Chondrocyte (in vitro differentiated cells): ENCODE measurements around the gene GMEB2. TPM values are rescaled to one million over a fixed set of nuclear protein-coding genes. Genes with fewer than 3 reads are reported as not detected.
A peak's percentile ranks its signal among the peaks of the same experiment; 100 is the strongest.
"Not testable (repeated sequence)": the region's sequence is repeated elsewhere in the genome, so short reads cannot be mapped to it uniquely, and the experiment has no call there.

Source experiments
- DNase-seq: peaks from one replicate; pipeline ENCODE4 v3.0.0; 2021; ENCODE audit warnings: mixed read lengths, low spot score
- H3K27ac Mint-ChIP-seq: one replicate; pipeline ENCODE4 v1.8.0; 2021; ENCODE audit warnings: mild to moderate bottlenecking, moderate library complexity, mixed read lengths; ENCODE audit not compliant: unreplicated experiment
- H3K27me3 Mint-ChIP-seq: 2 replicates; pipeline ENCODE4 v1.8.0; 2021; ENCODE audit warnings: low read depth, mixed read lengths
- H3K36me3 Mint-ChIP-seq: 2 replicates; pipeline ENCODE4 v1.8.0; 2021; ENCODE audit warnings: low read depth, mixed read lengths
- H3K4me1 Mint-ChIP-seq: 2 replicates; pipeline ENCODE4 v1.8.0; 2021; ENCODE audit warnings: low read depth, mild to moderate bottlenecking, mixed read lengths
- H3K4me3 Mint-ChIP-seq: one replicate; pipeline ENCODE4 v1.8.0; 2021; ENCODE audit warnings: mild to moderate bottlenecking, moderate library complexity, mixed read lengths; ENCODE audit not compliant: unreplicated experiment
- H3K9me3 Mint-ChIP-seq: 2 replicates; pipeline ENCODE4 v1.8.0; 2021; ENCODE audit warnings: low read depth, mixed read lengths
- CTCF ChIP-seq: fragments of 200-600 bp; sonication (generic); IDR thresholded peaks from 2 replicates; pipeline ENCODE4 v1.5.0; 2021; ENCODE audit warnings: antibody characterized with exemption, mild to moderate bottlenecking, moderate library complexity
- total RNA-seq: library from RNA; stranded (reverse); gene quantifications from 3 replicates; pipeline ENCODE4 v1.2.1, GENCODE V29; 2021

GMEB2 gene
- total RNA-seq, 1 donor from 2014 or later = 8.5 TPM

GRCh38 chr20:63618291-63618980, 8.5 kb downstream of the GMEB2 start:
- H3K4me1 Mint-ChIP-seq = peaks cover 6% of the 10 kb centered on the region
- no peak for TF ChIP-seq CTCF
- H3K4me3 Mint-ChIP-seq = no peak overlapping the region
- peaks cover 14% of the 10 kb centered on the region for H3K36me3 Mint-ChIP-seq
- DNase-seq = peak; percentile 55
- H3K27ac Mint-ChIP-seq = no peak overlapping the region
- H3K9me3 Mint-ChIP-seq = no peaks in the 10 kb centered on the region
- no peaks in the 10 kb centered on the region for H3K27me3 Mint-ChIP-seq

DNA sequence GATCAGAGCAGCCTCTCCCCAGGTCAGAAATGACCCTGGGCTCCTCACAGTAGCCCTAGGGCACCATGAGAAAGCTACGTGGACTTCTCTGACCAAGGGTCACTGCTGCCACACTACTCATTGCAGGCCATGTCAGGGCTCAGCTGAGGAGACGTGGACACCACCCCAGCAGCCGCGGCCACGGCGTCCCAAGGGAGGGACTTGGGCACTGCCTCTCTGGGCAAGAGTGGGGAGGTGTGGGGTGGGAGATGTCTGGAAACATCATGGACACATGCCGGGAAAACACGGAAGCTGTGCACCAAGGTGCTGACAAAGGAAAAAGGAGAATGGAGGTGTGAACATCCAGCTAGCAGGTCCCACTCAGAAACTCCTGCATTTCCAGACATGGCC, 9.0 kb downstream of the GMEB2 start:
- no peak overlapping the region for H3K4me3 Mint-ChIP-seq
- H3K9me3 Mint-ChIP-seq = no peaks in the 10 kb centered on the region
- DNase-seq = peak; percentile 76
- H3K27me3 Mint-ChIP-seq = no peaks in the 10 kb centered on the region
- no peak for TF ChIP-seq CTCF
- H3K27ac Mint-ChIP-seq = no peak overlapping the region
- H3K4me1 Mint-ChIP-seq = peaks cover 6% of the 10 kb centered on the region
- peaks cover 14% of the 10 kb centered on the region for H3K36me3 Mint-ChIP-seq

- Mint-ChIP-seq H3K9me3 (no peaks in the 10 kb centered on the region), H3K4me1 (peaks cover 6% of the 10 kb centered on the region), H3K4me3 (no peak overlapping the region), H3K27me3 (no peaks in the 10 kb centered on the region), H3K36me3 (peaks cover 14% of the 10 kb centered on the region), H3K27ac (no peak overlapping the region)
- DNase-seq = peak; percentile 94
- TF ChIP-seq CTCF = no peak
Measured at GRCh38 chr20:63617092-63617875, 9.6 kb downstream of the GMEB2 start.

DNA sequence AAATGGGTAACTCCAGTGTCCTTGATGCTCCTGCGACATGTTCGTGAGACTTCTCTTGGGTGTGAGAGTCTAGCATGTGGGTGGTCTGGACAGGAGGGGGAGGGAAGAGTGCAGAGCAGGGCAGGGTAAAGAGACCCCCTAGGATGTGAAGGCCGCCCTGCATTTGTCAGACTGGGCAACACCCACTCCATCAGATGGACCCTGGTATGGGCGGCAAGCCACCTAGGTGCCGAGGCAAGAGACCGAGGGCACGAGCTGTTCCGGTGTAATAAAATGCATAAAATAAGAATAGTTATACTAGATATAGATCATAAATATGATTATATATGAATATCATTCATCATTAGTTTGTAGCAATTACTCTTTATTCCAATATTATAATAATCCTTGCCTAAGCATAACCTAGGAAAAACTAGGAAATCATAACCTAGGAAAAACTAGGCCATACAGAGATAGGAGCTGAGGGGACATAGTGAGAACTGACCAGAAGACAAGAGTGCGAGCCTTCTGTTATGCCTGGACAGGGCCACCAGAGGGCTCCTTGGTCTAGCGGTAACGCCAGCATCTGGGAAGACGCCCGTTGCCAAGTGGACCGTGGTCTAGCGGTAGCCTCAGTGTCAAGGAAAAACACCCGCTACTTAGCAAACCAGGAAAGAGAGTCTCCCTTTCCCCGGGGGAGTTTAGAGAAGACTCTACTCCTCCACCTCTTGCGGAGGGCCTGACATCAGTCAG, 12.9 kb downstream of the GMEB2 start:
- H3K36me3 Mint-ChIP-seq = peaks cover 14% of the 10 kb centered on the region
- H3K27ac Mint-ChIP-seq, H3K4me3 Mint-ChIP-seq, H3K4me1 Mint-ChIP-seq, H3K9me3 Mint-ChIP-seq, H3K27me3 Mint-ChIP-seq: not testable (repeated sequence)
- peak; percentile 40 for DNase-seq
- TF ChIP-seq CTCF = peak; percentile 62

DNA sequence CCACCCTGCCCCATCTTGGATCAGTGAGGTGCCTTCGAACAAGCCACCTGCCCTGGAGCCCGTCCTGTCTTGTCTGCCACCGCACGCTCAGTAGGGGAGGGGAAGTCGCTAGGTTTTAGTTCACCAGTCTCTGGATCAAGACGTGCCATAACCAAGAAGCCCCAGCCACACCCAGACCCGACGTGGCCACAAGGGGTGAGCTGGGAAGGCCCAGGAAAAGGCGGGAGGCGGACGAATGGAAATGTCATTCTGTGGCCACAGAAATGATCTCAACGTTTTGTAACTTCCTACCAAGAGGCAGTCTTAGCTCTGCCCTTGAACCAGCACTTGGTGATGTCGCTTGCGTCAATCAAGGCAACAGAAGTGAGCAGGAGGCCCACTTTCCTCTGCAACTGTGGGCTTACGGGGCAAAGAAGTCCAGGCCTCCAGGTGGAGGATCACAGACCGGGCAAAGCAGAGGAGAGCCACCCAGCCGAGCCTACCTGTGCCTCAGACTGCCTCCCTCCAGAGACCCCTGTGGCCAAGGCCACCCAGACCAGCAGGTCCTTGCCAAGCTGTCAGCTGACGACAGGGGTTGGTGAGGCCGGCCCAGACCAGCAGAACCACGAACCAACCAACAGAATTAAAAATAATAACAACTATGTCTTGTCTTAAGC, 14.5 kb downstream of the GMEB2 start:
- DNase-seq = peak; percentile 68
- Mint-ChIP-seq H3K27ac (no peak overlapping the region), H3K9me3 (no peaks in the 10 kb centered on the region), H3K36me3 (peaks cover 10% of the 10 kb centered on the region), H3K4me3 (no peak overlapping the region), H3K27me3 (no peaks in the 10 kb centered on the region), H3K4me1 (peaks cover 4% of the 10 kb centered on the region)
- TF ChIP-seq CTCF = no peak
